Gastrocnemius medialis (tissue), 4 donors: ENCODE results near the gene HTR4.

ENCODE experiments used
- CTCF ChIP-seq, 5 experiments: fragments of 450-650 bp in 3 of 5; fragments of 200-600 bp in 2 of 5; sonication (generic) in 2 of 5; IDR thresholded peaks in 4 of 5; conservative IDR thresholded peaks in 1 of 5; 1 replicate in 4 of 5; 2 replicates in 1 of 5; pipeline ENCODE4 v1.5.1; 2016 to 2019; ENCODE audit warnings: antibody characterized with exemption in 5 of 5, mild to moderate bottlenecking in 3 of 5, moderate library complexity in 3 of 5
- POLR2A ChIP-seq, 2 donors: fragments of 450-650 bp; IDR thresholded peaks; one replicate each; pipeline ENCODE4 v1.6.1; 2017; ENCODE audit warnings: antibody characterized with exemption in 2 of 2, mild to moderate bottlenecking in 2 of 2, moderate library complexity in 2 of 2

GRCh38 chr5:148574167-148574566 is 80.2 kb downstream of the HTR4 start:
- TF ChIP-seq POLR2A (IDR thresholded peaks at IDR 0.05) (no peak), CTCF (IDR thresholded peaks at IDR 0.05 in 4 of 5, conservative IDR thresholded peaks at IDR 0.05 in 1 of 5) (no peak)
